SK-N-SH (cell line): ENCODE data around the gene JMJD8.

Source experiments
- CTCF ChIP-seq: fragments of 200-600 bp; sonication (generic); IDR thresholded peaks from 2 replicates; pipeline ENCODE4 v1.6.1; 2017; ENCODE audit warnings: antibody characterized with exemption, mild to moderate bottlenecking, moderate library complexity
- FOXJ3 ChIP-seq: sonication (generic); formaldehyde crosslinking; IDR thresholded peaks from 2 replicates; pipeline ENCODE4 v1.5.1; 2020; ENCODE audit warnings: mild to moderate bottlenecking, missing genetic modification reagents
- GABPA ChIP-seq: IDR thresholded peaks from 2 replicates; pipeline ENCODE4 v1.4.0; 2012; ENCODE audit warnings: low read depth, mild to moderate bottlenecking
- MAX ChIP-seq: IDR thresholded peaks from 2 replicates; pipeline ENCODE4 v1.4.0; 2012; ENCODE audit warnings: low read depth
- POLR2AphosphoS5 ChIP-seq: IDR thresholded peaks from 2 replicates; pipeline ENCODE4 v1.6.1; 2012; ENCODE audit warnings: low read depth, low read length
- RAD21 ChIP-seq: IDR thresholded peaks from 2 replicates; pipeline ENCODE4 v1.6.1; 2012; ENCODE audit warnings: mild to moderate bottlenecking, low read length
- RCOR1 ChIP-seq: fragments of 150-350 bp; IDR thresholded peaks from 2 replicates; pipeline ENCODE4 v1.6.1; 2017; ENCODE audit warnings: antibody characterized with exemption, low read length
- REST ChIP-seq: IDR thresholded peaks from 2 replicates; pipeline ENCODE4 v1.6.1; 2012; ENCODE audit warnings: mild to moderate bottlenecking, low read depth, low read length, moderate library complexity
- RFX5 ChIP-seq: IDR thresholded peaks from 2 replicates; pipeline ENCODE4 v1.6.1; 2012; ENCODE audit warnings: mild to moderate bottlenecking, improper control_type of control experiment, low read length
- SIN3A ChIP-seq: IDR thresholded peaks from 2 replicates; pipeline ENCODE4 v1.6.1; 2012; ENCODE audit warnings: low read depth, mild to moderate bottlenecking, low read length, moderate library complexity, borderline replicate concordance
- SMC3 ChIP-seq: IDR thresholded peaks from 2 replicates; pipeline ENCODE4 v1.6.1; 2012; ENCODE audit warnings: low read depth, low read length, improper control_type of control experiment
- TAF1 ChIP-seq: IDR thresholded peaks from 2 replicates; pipeline ENCODE4 v1.6.1; 2012; ENCODE audit warnings: low read depth, mild to moderate bottlenecking, low read length, moderate library complexity, borderline replicate concordance
- USF2 ChIP-seq: fragments of 150-350 bp; IDR thresholded peaks from 2 replicates; pipeline ENCODE4 v1.6.1; 2017; ENCODE audit warnings: antibody characterized with exemption, low read length, low read depth, borderline replicate concordance

GRCh38 chr16:669666-670065, 14.5 kb downstream of the JMJD8 start:
- TF ChIP-seq CTCF (no peak), RFX5 (no peak), RCOR1 (no peak), FOXJ3 (CRISPR knock-in tag) (no peak), REST (no peak), USF2 (no peak), GABPA (no peak), MAX (no peak), RAD21 (no peak), SIN3A (no peak), POLR2AphosphoS5 (no peak), TAF1 (no peak), SMC3 (no peak)
